Activated gamma-delta T cell (primary cell): ENCODE measurements around the gene ORC3.
"Not testable (repeated sequence)": the region's sequence is repeated elsewhere in the genome, so short reads cannot be mapped to it uniquely, and the experiment has no call there.

ENCODE experiments used
- DNase-seq: peaks from one replicate; lab custom pipeline; 2025; lab: John Stamatoyannopoulos, UW

The ORC3 gene

GRCh38 chr6:87696817-87697216 lies 106.9 kb downstream of the ORC3 start:
- DNase-seq, result not testable (repeated sequence)

GRCh38 chr6:87697581-87698546 lies 107.9 kb downstream of the ORC3 start:
- DNase-seq, result no peak

- DNase-seq, result no peak
Measured at GRCh38 chr6:87698547-87699006, 108.6 kb downstream of the ORC3 start.

- no peak for DNase-seq
Measured at GRCh38 chr6:87699576-87699975, 109.6 kb downstream of the ORC3 start.

- DNase-seq, result no peak
Measured at GRCh38 chr6:87700397-87701343, 110.7 kb downstream of the ORC3 start.

- DNase-seq, result no peak
Measured at GRCh38 chr6:87701344-87701675, 111.4 kb downstream of the ORC3 start.

GRCh38 chr6:87701676-87702588 lies 112.0 kb downstream of the ORC3 start, which contains the start of gene AKIRIN2:
Gene AKIRIN2 (minus strand): TSS chr6:87702233. CDS start chr6:87701684, 549 bp downstream.
- DNase-seq, result peak; percentile 90

GRCh38 chr6:87702589-87702945 lies 112.6 kb downstream of the ORC3 start:
- no peak for DNase-seq

- DNase-seq, result not testable (repeated sequence)
Measured at GRCh38 chr6:87703039-87703438, 113.1 kb downstream of the ORC3 start.

GRCh38 chr6:87705070-87705691 lies 115.2 kb downstream of the ORC3 start:
- DNase-seq, result no peak

- no peak for DNase-seq
Measured at GRCh38 chr6:87706187-87706966, 116.4 kb downstream of the ORC3 start.

- DNase-seq, result not testable (repeated sequence)
Measured at GRCh38 chr6:87708581-87709427, 118.9 kb downstream of the ORC3 start.

- DNase-seq, result no peak
Measured at GRCh38 chr6:87710090-87710489, 120.2 kb downstream of the ORC3 start.

GRCh38 chr6:87712713-87713112 lies 122.8 kb downstream of the ORC3 start:
- not testable (repeated sequence) for DNase-seq

GRCh38 chr6:87714093-87714842 lies 124.3 kb downstream of the ORC3 start:
- no peak for DNase-seq
